Activated CD4-positive, alpha-beta memory T cell treated with anti-CD3 and anti-CD28 coated beads for 36 hours (primary cell): ENCODE results near the gene SH3D19. TPM values are rescaled to one million over a fixed set of nuclear protein-coding genes. Genes with fewer than 3 reads are reported as not detected.

Experiments
- CTCF ChIA-PET: fragments of 350-600 bp; sonication (Branson Sonifier 250); formaldehyde crosslinking; loops from one replicate; lab custom pipeline; 2021; ENCODE audit warnings: antibody characterized with exemption, inconsistent platforms; lab: Charles Lee
- POLR2A ChIA-PET: fragments of 350-600 bp; sonication (Branson Sonifier 250); formaldehyde crosslinking; loops from one replicate; lab custom pipeline; 2021; ENCODE audit warnings: antibody characterized with exemption; lab: Charles Lee
- DNase-seq: peaks from one replicate; pipeline ENCODE4 v3.0.0-alpha.2; 2020
- H3K27ac Mint-ChIP-seq: one replicate; pipeline ENCODE4 v1.8.0; 2021; ENCODE audit warnings: mixed read lengths
- H3K27me3 Mint-ChIP-seq: one replicate; pipeline ENCODE4 v1.8.0; 2021; ENCODE audit warnings: mixed read lengths
- H3K36me3 Mint-ChIP-seq: one replicate; pipeline ENCODE4 v1.8.0; 2021; ENCODE audit warnings: mixed read lengths
- H3K4me1 Mint-ChIP-seq: one replicate; pipeline ENCODE4 v1.8.0; 2021; ENCODE audit warnings: low read depth, mixed read lengths
- H3K4me3 Mint-ChIP-seq: one replicate; pipeline ENCODE4 v1.8.0; 2021; ENCODE audit warnings: mild to moderate bottlenecking, mixed read lengths
- H3K9me3 Mint-ChIP-seq: one replicate; pipeline ENCODE4 v1.8.0; 2021; ENCODE audit warnings: mixed read lengths
- intact Hi-C: fragments of 100-400 bp; cut with micrococcal nuclease; formaldehyde crosslinking; loops from one replicate; pipeline ENCODE4 v1.15.1; 2023
- total RNA-seq, 2 experiments: library from RNA; stranded (reverse); gene quantifications; one replicate each; pipeline ENCODE4 v1.2.3, GENCODE V29; 2021

Gene SH3D19
- total RNA-seq, 2 experiments from 2014 or later, result 0.68 TPM; not detected in 1

GRCh38 chr4:151215295-151215694, 110.1 kb downstream of the SH3D19 start:
- ChIA-PET POLR2A (interaction anchor here (0.6 kb wide), 1 partner anchor 499 kb away, joined by 3 read pairs; no protein-coding TSS in a partner anchor), CTCF (no interaction called here)
- peaks cover 3% of the 10 kb centered on the region for H3K27me3 Mint-ChIP-seq
- H3K4me3 Mint-ChIP-seq, result no peak overlapping the region
- no peak overlapping the region for H3K27ac Mint-ChIP-seq
- no peaks in the 10 kb centered on the region for H3K36me3 Mint-ChIP-seq
- no peaks in the 10 kb centered on the region for H3K4me1 Mint-ChIP-seq
- intact Hi-C loops, result no loop called here
- DNase-seq, result no peak
- no peaks in the 10 kb centered on the region for H3K9me3 Mint-ChIP-seq

- no peak for DNase-seq
- Mint-ChIP-seq H3K27ac (no peak overlapping the region), H3K9me3 (no peaks in the 10 kb centered on the region), H3K4me3 (no peak overlapping the region), H3K27me3 (no peaks in the 10 kb centered on the region), H3K36me3 (no peaks in the 10 kb centered on the region), H3K4me1 (peaks cover 2% of the 10 kb centered on the region)
- CTCF ChIA-PET, result no interaction called here
- intact Hi-C loops, result no loop called here
- POLR2A ChIA-PET, result no interaction called here
These were observed 117.5 kb downstream of the SH3D19 start for GRCh38 chr4:151207868-151208267.

GRCh38 chr4:151207186-151207585, 118.2 kb downstream of the SH3D19 start:
- peaks cover 2% of the 10 kb centered on the region for H3K4me1 Mint-ChIP-seq
- no peak overlapping the region for H3K4me3 Mint-ChIP-seq
- no peaks in the 10 kb centered on the region for H3K27me3 Mint-ChIP-seq
- no peak for DNase-seq
- H3K36me3 Mint-ChIP-seq, result no peaks in the 10 kb centered on the region
- no peaks in the 10 kb centered on the region for H3K9me3 Mint-ChIP-seq
- POLR2A ChIA-PET, result no interaction called here
- CTCF ChIA-PET, result no interaction called here
- intact Hi-C loops, result no loop called here
- no peak overlapping the region for H3K27ac Mint-ChIP-seq

GRCh38 chr4:151206241-151207005, 119.0 kb downstream of the SH3D19 start:
- no peak overlapping the region for H3K27ac Mint-ChIP-seq
- H3K27me3 Mint-ChIP-seq, result no peaks in the 10 kb centered on the region
- no peak for DNase-seq
- no peak overlapping the region for H3K4me3 Mint-ChIP-seq
- POLR2A ChIA-PET, result no interaction called here
- H3K4me1 Mint-ChIP-seq, result peaks cover 2% of the 10 kb centered on the region
- H3K9me3 Mint-ChIP-seq, result no peaks in the 10 kb centered on the region
- CTCF ChIA-PET, result no interaction called here
- no peaks in the 10 kb centered on the region for H3K36me3 Mint-ChIP-seq
- intact Hi-C loops, result no loop called here

- H3K27me3 Mint-ChIP-seq, result no peaks in the 10 kb centered on the region
- peaks cover 2% of the 10 kb centered on the region for H3K4me1 Mint-ChIP-seq
- H3K4me3 Mint-ChIP-seq, result no peak overlapping the region
- H3K27ac Mint-ChIP-seq, result no peak overlapping the region
- no peaks in the 10 kb centered on the region for H3K36me3 Mint-ChIP-seq
- POLR2A ChIA-PET, result no interaction called here
- H3K9me3 Mint-ChIP-seq, result no peaks in the 10 kb centered on the region
- intact Hi-C loops, result no loop called here
- CTCF ChIA-PET, result no interaction called here
- no peak for DNase-seq
These were observed 119.7 kb downstream of the SH3D19 start for GRCh38 chr4:151205722-151206121.

GRCh38 chr4:151204925-151205524, 120.4 kb downstream of the SH3D19 start:
- POLR2A ChIA-PET, result no interaction called here

GRCh38 chr4:151202851-151203455, 122.5 kb downstream of the SH3D19 start:
- ChIA-PET CTCF (no interaction called here), POLR2A (no interaction called here)
- intact Hi-C loops, result no loop called here
- H3K27me3 Mint-ChIP-seq, result no peaks in the 10 kb centered on the region
- no peak overlapping the region for H3K27ac Mint-ChIP-seq
- no peak for DNase-seq
- peaks cover 2% of the 10 kb centered on the region for H3K4me1 Mint-ChIP-seq
- no peak overlapping the region for H3K4me3 Mint-ChIP-seq
- no peaks in the 10 kb centered on the region for H3K36me3 Mint-ChIP-seq
- no peaks in the 10 kb centered on the region for H3K9me3 Mint-ChIP-seq

More at GRCh38 chr4:151204925-151205524, 120.4 kb downstream of the SH3D19 start:
- Mint-ChIP-seq H3K27me3 (no peaks in the 10 kb centered on the region), H3K4me3 (no peak overlapping the region), H3K9me3 (no peaks in the 10 kb centered on the region), H3K4me1 (peaks cover 2% of the 10 kb centered on the region), H3K36me3 (no peaks in the 10 kb centered on the region), H3K27ac (no peak overlapping the region)
- intact Hi-C loops, result no loop called here
- CTCF ChIA-PET, result no interaction called here
- DNase-seq, result no peak

GRCh38 chr4:151202381-151202780, 123.0 kb downstream of the SH3D19 start:
- intact Hi-C loops, result no loop called here
- H3K27ac Mint-ChIP-seq, result no peak overlapping the region
- POLR2A ChIA-PET, result no interaction called here
- no peak overlapping the region for H3K4me3 Mint-ChIP-seq
- peaks cover 2% of the 10 kb centered on the region for H3K4me1 Mint-ChIP-seq
- DNase-seq, result no peak
- H3K9me3 Mint-ChIP-seq, result no peaks in the 10 kb centered on the region
- no peaks in the 10 kb centered on the region for H3K36me3 Mint-ChIP-seq
- H3K27me3 Mint-ChIP-seq, result no peaks in the 10 kb centered on the region
- CTCF ChIA-PET, result no interaction called here

GRCh38 chr4:151199319-151200190, 125.8 kb downstream of the SH3D19 start:
- Mint-ChIP-seq H3K9me3 (no peaks in the 10 kb centered on the region), H3K36me3 (no peaks in the 10 kb centered on the region), H3K27ac (no peak overlapping the region), H3K4me3 (no peak overlapping the region), H3K4me1 (no peaks in the 10 kb centered on the region), H3K27me3 (peaks cover 3% of the 10 kb centered on the region)
- no peak for DNase-seq
- ChIA-PET CTCF (no interaction called here), POLR2A (no interaction called here)
- intact Hi-C loops, result no loop called here

- Mint-ChIP-seq H3K4me3 (no peak overlapping the region), H3K27me3 (peaks cover 3% of the 10 kb centered on the region), H3K4me1 (no peaks in the 10 kb centered on the region), H3K36me3 (no peaks in the 10 kb centered on the region), H3K9me3 (no peaks in the 10 kb centered on the region), H3K27ac (no peak overlapping the region)
- ChIA-PET CTCF (no interaction called here), POLR2A (no interaction called here)
- intact Hi-C loops, result no loop called here
- no peak for DNase-seq
These were observed 126.7 kb downstream of the SH3D19 start for GRCh38 chr4:151198748-151199147.

GRCh38 chr4:151197247-151197646, 128.2 kb downstream of the SH3D19 start:
- Mint-ChIP-seq H3K36me3 (no peaks in the 10 kb centered on the region), H3K27ac (no peak overlapping the region), H3K9me3 (no peaks in the 10 kb centered on the region), H3K27me3 (peaks cover 6% of the 10 kb centered on the region), H3K4me1 (no peaks in the 10 kb centered on the region), H3K4me3 (no peak overlapping the region)
- no peak for DNase-seq
- intact Hi-C loops, result no loop called here
- ChIA-PET POLR2A (no interaction called here), CTCF (no interaction called here)

GRCh38 chr4:151195801-151196200, 129.6 kb downstream of the SH3D19 start:
- peaks cover 2% of the 10 kb centered on the region for H3K9me3 Mint-ChIP-seq
- CTCF ChIA-PET, result no interaction called here
- H3K27me3 Mint-ChIP-seq, result peaks cover 8% of the 10 kb centered on the region
- intact Hi-C loops, result no loop called here
- H3K36me3 Mint-ChIP-seq, result no peaks in the 10 kb centered on the region
- DNase-seq, result no peak
- H3K4me1 Mint-ChIP-seq, result no peaks in the 10 kb centered on the region
- H3K27ac Mint-ChIP-seq, result no peak overlapping the region
- POLR2A ChIA-PET, result no interaction called here
- no peak overlapping the region for H3K4me3 Mint-ChIP-seq
